Mesothelial cell of epicardium (in vitro differentiated cells): Measurements from ENCODE around the gene DRC1. TPM values are rescaled to one million over a fixed set of nuclear protein-coding genes. Genes with fewer than 3 reads are reported as not detected.

ENCODE experiments used
- DNase-seq, 2 experiments: peaks; one replicate each; pipeline ENCODE4 v3.0.0; 2021; ENCODE audit warnings: low spot score in 2 of 2; ENCODE audit not compliant: unreplicated experiment in 2 of 2
- H3K27ac Mint-ChIP-seq: 2 replicates; pipeline ENCODE4 v1.8.0; 2021; ENCODE audit warnings: mixed read lengths
- H3K27me3 Mint-ChIP-seq: 2 replicates; pipeline ENCODE4 v1.8.0; 2021; ENCODE audit warnings: low read depth, mixed read lengths
- H3K36me3 Mint-ChIP-seq: 2 replicates; pipeline ENCODE4 v1.8.0; 2021; ENCODE audit warnings: mixed read lengths
- H3K4me1 Mint-ChIP-seq: 2 replicates; pipeline ENCODE4 v1.8.0; 2021; ENCODE audit warnings: mixed read lengths
- H3K4me3 Mint-ChIP-seq: 2 replicates; pipeline ENCODE4 v1.8.0; 2021; ENCODE audit warnings: mild to moderate bottlenecking, moderate library complexity, mixed read lengths
- H3K9me3 Mint-ChIP-seq: 2 replicates; pipeline ENCODE4 v1.8.0; 2021; ENCODE audit warnings: mixed read lengths
- CTCF ChIP-seq: fragments of 200-600 bp; sonication (generic); IDR thresholded peaks from one replicate; pipeline ENCODE4 v1.5.0; 2021; ENCODE audit warnings: antibody characterized with exemption; ENCODE audit not compliant: unreplicated experiment
- total RNA-seq: library from RNA; stranded (reverse); gene quantifications from 3 replicates; pipeline ENCODE4 v1.2.1, GENCODE V29; 2021

DRC1 gene
- total RNA-seq, 1 donor from 2014 or later, result 0.22 TPM

GRCh38 chr2:26438526-26438925, 36.8 kb downstream of the DRC1 start:
- DNase-seq, result no peak
- peaks cover 9% of the 10 kb centered on the region for H3K4me1 Mint-ChIP-seq
- no peaks in the 10 kb centered on the region for H3K27me3 Mint-ChIP-seq
- H3K27ac Mint-ChIP-seq, result no peak overlapping the region
- H3K4me3 Mint-ChIP-seq, result no peak overlapping the region
- no peak for TF ChIP-seq CTCF
- H3K9me3 Mint-ChIP-seq, result no peaks in the 10 kb centered on the region
- no peaks in the 10 kb centered on the region for H3K36me3 Mint-ChIP-seq

- no peak for TF ChIP-seq CTCF
- peaks cover 5% of the 10 kb centered on the region for H3K4me1 Mint-ChIP-seq
- no peaks in the 10 kb centered on the region for H3K36me3 Mint-ChIP-seq
- H3K9me3 Mint-ChIP-seq, result no peaks in the 10 kb centered on the region
- no peak for DNase-seq
- H3K4me3 Mint-ChIP-seq, result no peak overlapping the region
- no peak overlapping the region for H3K27ac Mint-ChIP-seq
- H3K27me3 Mint-ChIP-seq, result no peaks in the 10 kb centered on the region
These were observed 37.2 kb downstream of the DRC1 start for GRCh38 chr2:26438926-26439325.

GRCh38 chr2:26442301-26442700, 40.6 kb downstream of the DRC1 start:
- H3K9me3 Mint-ChIP-seq, result no peaks in the 10 kb centered on the region
- H3K4me3 Mint-ChIP-seq, result no peak overlapping the region
- no peaks in the 10 kb centered on the region for H3K36me3 Mint-ChIP-seq
- H3K4me1 Mint-ChIP-seq, result peaks cover 5% of the 10 kb centered on the region
- no peaks in the 10 kb centered on the region for H3K27me3 Mint-ChIP-seq
- H3K27ac Mint-ChIP-seq, result no peak overlapping the region
- DNase-seq, result no peak
- TF ChIP-seq CTCF, result no peak

GRCh38 chr2:26442707-26443106, 41.0 kb downstream of the DRC1 start:
- Mint-ChIP-seq H3K36me3 (no peaks in the 10 kb centered on the region), H3K27me3 (no peaks in the 10 kb centered on the region), H3K4me3 (no peak overlapping the region), H3K27ac (no peak overlapping the region), H3K4me1 (peaks cover 5% of the 10 kb centered on the region), H3K9me3 (no peaks in the 10 kb centered on the region)
- TF ChIP-seq CTCF, result no peak
- DNase-seq, result no peak

- Mint-ChIP-seq H3K4me3 (no peak overlapping the region), H3K4me1 (peaks cover under 1% of the 10 kb centered on the region), H3K27me3 (no peaks in the 10 kb centered on the region), H3K9me3 (no peaks in the 10 kb centered on the region), H3K27ac (no peak overlapping the region), H3K36me3 (no peaks in the 10 kb centered on the region)
- DNase-seq, result no peak
- TF ChIP-seq CTCF, result no peak
These were observed 42.5 kb downstream of the DRC1 start for GRCh38 chr2:26444236-26444635.

- no peak overlapping the region for H3K27ac Mint-ChIP-seq
- H3K4me1 Mint-ChIP-seq, result no peaks in the 10 kb centered on the region
- no peak overlapping the region for H3K4me3 Mint-ChIP-seq
- DNase-seq, result no peak
- H3K36me3 Mint-ChIP-seq, result no peaks in the 10 kb centered on the region
- no peaks in the 10 kb centered on the region for H3K9me3 Mint-ChIP-seq
- no peak for TF ChIP-seq CTCF
- H3K27me3 Mint-ChIP-seq, result no peaks in the 10 kb centered on the region
These were observed 46.9 kb downstream of the DRC1 start for GRCh38 chr2:26448651-26449050.
